Activated CD4-positive, alpha-beta memory T cell treated with anti-CD3 and anti-CD28 coated beads for 36 hours (primary cell): ENCODE results near the gene TNK1. TPM values are rescaled to one million over a fixed set of nuclear protein-coding genes. Genes with fewer than 3 reads are reported as not detected.
A peak's percentile ranks its signal among the peaks of the same experiment; 100 is the strongest.

Experiments
- CTCF ChIA-PET: fragments of 350-600 bp; sonication (Branson Sonifier 250); formaldehyde crosslinking; loops from one replicate; lab custom pipeline; 2021; ENCODE audit warnings: antibody characterized with exemption, inconsistent platforms; lab: Charles Lee
- POLR2A ChIA-PET: fragments of 350-600 bp; sonication (Branson Sonifier 250); formaldehyde crosslinking; loops from one replicate; lab custom pipeline; 2021; ENCODE audit warnings: antibody characterized with exemption; lab: Charles Lee
- DNase-seq: peaks from one replicate; pipeline ENCODE4 v3.0.0-alpha.2; 2020
- H3K27ac Mint-ChIP-seq: one replicate; pipeline ENCODE4 v1.8.0; 2021; ENCODE audit warnings: mixed read lengths
- H3K27me3 Mint-ChIP-seq: one replicate; pipeline ENCODE4 v1.8.0; 2021; ENCODE audit warnings: mixed read lengths
- H3K36me3 Mint-ChIP-seq: one replicate; pipeline ENCODE4 v1.8.0; 2021; ENCODE audit warnings: mixed read lengths
- H3K4me1 Mint-ChIP-seq: one replicate; pipeline ENCODE4 v1.8.0; 2021; ENCODE audit warnings: low read depth, mixed read lengths
- H3K4me3 Mint-ChIP-seq: one replicate; pipeline ENCODE4 v1.8.0; 2021; ENCODE audit warnings: mild to moderate bottlenecking, mixed read lengths
- H3K9me3 Mint-ChIP-seq: one replicate; pipeline ENCODE4 v1.8.0; 2021; ENCODE audit warnings: mixed read lengths
- intact Hi-C: fragments of 100-400 bp; cut with micrococcal nuclease; formaldehyde crosslinking; loops from one replicate; pipeline ENCODE4 v1.15.1; 2023
- total RNA-seq, 2 experiments: library from RNA; stranded (reverse); gene quantifications; one replicate each; pipeline ENCODE4 v1.2.3, GENCODE V29; 2021

The TNK1 gene
- total RNA-seq, 2 experiments from 2014 or later, result 3.7 to 4.4 TPM

GRCh38 chr17:7346761-7347614 lies 33.9 kb upstream of the TNK1 start:
- intact Hi-C loops, result loop anchor here (1.0 kb wide), 1 partner anchor 23 kb away; no protein-coding TSS in a partner anchor
- H3K9me3 Mint-ChIP-seq, result no peaks in the 10 kb centered on the region
- H3K36me3 Mint-ChIP-seq, result peaks cover 33% of the 10 kb centered on the region
- no peak overlapping the region for H3K4me3 Mint-ChIP-seq
- no peak for DNase-seq
- ChIA-PET CTCF (interaction anchor here (0.7 to 3.4 kb wide), 7 partner anchors 9 to 237 kb away, joined by 3 to 30 read pairs (median 3); partner anchors contain the start of genes ACAP1 and MPDU1), POLR2A (interaction anchor here (1.2 to 5.0 kb wide), 2 partner anchors 11 kb away, joined by 4 to 34 read pairs; partner anchors contain the start of gene ACAP1)
- H3K4me1 Mint-ChIP-seq, result peaks cover 19% of the 10 kb centered on the region
- no peaks in the 10 kb centered on the region for H3K27me3 Mint-ChIP-seq
- H3K27ac Mint-ChIP-seq, result peak overlapping the region; percentile 44

GRCh38 chr17:7347630-7348477 lies 33.0 kb upstream of the TNK1 start:
- POLR2A ChIA-PET, result interaction anchor here (0.8 to 5.0 kb wide), 2 partner anchors 12 to 37 kb away, joined by 4 to 34 read pairs; partner anchors contain the start of gene ACAP1
- CTCF ChIA-PET, result interaction anchor here (0.9 to 2.6 kb wide), 6 partner anchors 12 to 212 kb away, joined by 3 to 10 read pairs (median 4); partner anchors contain the start of gene ACAP1
- Mint-ChIP-seq H3K27ac (peak overlapping the region; percentile 44), H3K4me3 (no peak overlapping the region), H3K4me1 (peaks cover 26% of the 10 kb centered on the region), H3K36me3 (peaks cover 35% of the 10 kb centered on the region), H3K9me3 (no peaks in the 10 kb centered on the region), H3K27me3 (no peaks in the 10 kb centered on the region)
- DNase-seq, result no peak
- intact Hi-C loops, result no loop called here

GRCh38 chr17:7348478-7349242 lies 32.2 kb upstream of the TNK1 start:
- peaks cover 28% of the 10 kb centered on the region for H3K4me1 Mint-ChIP-seq
- no peak overlapping the region for H3K27ac Mint-ChIP-seq
- H3K4me3 Mint-ChIP-seq, result no peak overlapping the region
- H3K27me3 Mint-ChIP-seq, result no peaks in the 10 kb centered on the region
- ChIA-PET POLR2A (interaction anchor here (0.8 to 5.0 kb wide), 2 partner anchors 12 to 36 kb away, joined by 4 to 34 read pairs; partner anchors contain the start of gene ACAP1), CTCF (interaction anchor here (0.9 to 2.6 kb wide), 6 partner anchors 12 to 212 kb away, joined by 3 to 10 read pairs (median 4); partner anchors contain the start of gene ACAP1)
- no peak for DNase-seq
- peaks cover 31% of the 10 kb centered on the region for H3K36me3 Mint-ChIP-seq
- intact Hi-C loops, result loop anchor here (1.0 kb wide), 1 partner anchor 12 kb away; the partner anchor contains the start of gene ACAP1
- H3K9me3 Mint-ChIP-seq, result no peaks in the 10 kb centered on the region

- peak; percentile 87 for DNase-seq
- intact Hi-C loops, result loop anchor here (1.0 to 5.0 kb wide), 6 partner anchors 23 to 130 kb away; partner anchors contain the start of genes GPS2, NEURL4, POLR2A and SLC35G6
- H3K36me3 Mint-ChIP-seq, result peaks cover 24% of the 10 kb centered on the region
- H3K4me1 Mint-ChIP-seq, result peaks cover 39% of the 10 kb centered on the region
- H3K4me3 Mint-ChIP-seq, result peak within 1 kb of the TSS; percentile 74
- no peaks in the 10 kb centered on the region for H3K27me3 Mint-ChIP-seq
- POLR2A ChIA-PET, result interaction anchor here (0.9 to 5.0 kb wide), 3 partner anchors 16 to 132 kb away, joined by 3 to 34 read pairs (median 4); partner anchors contain the start of genes ACAP1 and POLR2A
- no peaks in the 10 kb centered on the region for H3K9me3 Mint-ChIP-seq
- H3K27ac Mint-ChIP-seq, result peak within 1 kb of the TSS; percentile 68
- CTCF ChIA-PET, result interaction anchor here (0.6 to 2.0 kb wide), 4 partner anchors 15 to 232 kb away, joined by 3 to 11 read pairs (median 4); partner anchors contain the start of genes ACAP1 and MPDU1
Measured at GRCh38 chr17:7351665-7352502, 29.0 kb upstream of the TNK1 start, which contains the start of gene KCTD11. Gene KCTD11 (plus strand): TSS chr17:7352162.

- peaks cover 39% of the 10 kb centered on the region for H3K4me1 Mint-ChIP-seq
- H3K36me3 Mint-ChIP-seq, result peaks cover 19% of the 10 kb centered on the region
- DNase-seq, result no peak
- intact Hi-C loops, result loop anchor here (1.0 to 5.0 kb wide), 3 partner anchors 72 to 130 kb away; partner anchors contain the start of genes POLR2A and SLC35G6
- H3K9me3 Mint-ChIP-seq, result no peaks in the 10 kb centered on the region
- POLR2A ChIA-PET, result no interaction called here
- H3K27me3 Mint-ChIP-seq, result no peaks in the 10 kb centered on the region
- CTCF ChIA-PET, result interaction anchor here (2.0 kb wide), 1 partner anchor 231 kb away, joined by 4 read pairs; the partner anchor contains the start of gene MPDU1
- peak overlapping the region; percentile 65 for H3K27ac Mint-ChIP-seq
- H3K4me3 Mint-ChIP-seq, result peak overlapping the region; percentile 74
Measured at GRCh38 chr17:7352503-7352889, 28.4 kb upstream of the TNK1 start.

GRCh38 chr17:7352910-7353635 lies 27.8 kb upstream of the TNK1 start:
- Mint-ChIP-seq H3K4me1 (peaks cover 39% of the 10 kb centered on the region), H3K36me3 (peaks cover 19% of the 10 kb centered on the region), H3K27ac (peak overlapping the region; percentile 65), H3K4me3 (peak overlapping the region; percentile 74), H3K27me3 (no peaks in the 10 kb centered on the region), H3K9me3 (no peaks in the 10 kb centered on the region)
- POLR2A ChIA-PET, result interaction anchor here (1.2 kb wide), 1 partner anchor 51 kb away, joined by 3 read pairs; the partner anchor contains the start of gene TMEM256
- CTCF ChIA-PET, result interaction anchor here (0.8 to 4.0 kb wide), 4 partner anchors 9 to 231 kb away, joined by 3 to 71 read pairs (median 4); partner anchors contain the start of genes MPDU1 and TMEM102
- no peak for DNase-seq
- intact Hi-C loops, result loop anchor here (1.0 to 5.0 kb wide), 3 partner anchors 73 to 129 kb away; partner anchors contain the start of genes POLR2A and SLC35G6

GRCh38 chr17:7354262-7354843 lies 26.5 kb upstream of the TNK1 start:
- ChIA-PET CTCF (interaction anchor here (0.8 to 4.0 kb wide), 7 partner anchors 8 to 160 kb away, joined by 3 to 71 read pairs (median 3); partner anchors contain the start of gene TMEM102), POLR2A (interaction anchor here (1.0 to 2.1 kb wide), 3 partner anchors 18 to 83 kb away, joined by 3 to 7 read pairs (median 3); partner anchors contain the start of genes ACAP1 and TMEM256)
- H3K9me3 Mint-ChIP-seq, result no peaks in the 10 kb centered on the region
- H3K4me3 Mint-ChIP-seq, result no peak overlapping the region
- DNase-seq, result peak; percentile 70
- peaks cover 39% of the 10 kb centered on the region for H3K4me1 Mint-ChIP-seq
- no peaks in the 10 kb centered on the region for H3K27me3 Mint-ChIP-seq
- intact Hi-C loops, result loop anchor here (5.0 kb wide), 2 partner anchors 103 to 128 kb away; partner anchors contain the start of genes POLR2A and SLC35G6
- H3K36me3 Mint-ChIP-seq, result peaks cover 19% of the 10 kb centered on the region
- H3K27ac Mint-ChIP-seq, result no peak overlapping the region

- intact Hi-C loops, result no loop called here
- peaks cover 34% of the 10 kb centered on the region for H3K4me1 Mint-ChIP-seq
- no peak for DNase-seq
- H3K27ac Mint-ChIP-seq, result no peak within 1 kb of the TSS
- H3K36me3 Mint-ChIP-seq, result peaks cover 14% of the 10 kb centered on the region
- no peaks in the 10 kb centered on the region for H3K27me3 Mint-ChIP-seq
- H3K9me3 Mint-ChIP-seq, result no peaks in the 10 kb centered on the region
- ChIA-PET POLR2A (interaction anchor here (0.7 to 2.1 kb wide), 4 partner anchors 18 to 206 kb away, joined by 3 to 7 read pairs (median 4); partner anchors contain the start of gene ACAP1), CTCF (interaction anchor here (0.8 to 4.0 kb wide), 29 partner anchors 10 to 333 kb away, joined by 3 to 71 read pairs (median 5); partner anchors contain the start of genes ACAP1, GPS2, NEURL4 and PLSCR3)
- H3K4me3 Mint-ChIP-seq, result no peak within 1 kb of the TSS
Measured at GRCh38 chr17:7355053-7355452, 25.8 kb upstream of the TNK1 start, which contains the start of gene TMEM95. Gene TMEM95 (plus strand): TSS chr17:7355156. CDS start chr17:7355205, 49 bp downstream.
